ENCODE data around the gene GMPS. TPM values are rescaled to one million over a fixed set of nuclear protein-coding genes. Genes with fewer than 3 reads are reported as not detected.
"Not testable (repeated sequence)": the region's sequence is repeated elsewhere in the genome, so short reads cannot be mapped to it uniquely, and the experiment has no call there.

Gene GMPS
- total RNA-seq, 2 donors from 2014 or later, result 30.2 to 31.8 TPM

DNA sequence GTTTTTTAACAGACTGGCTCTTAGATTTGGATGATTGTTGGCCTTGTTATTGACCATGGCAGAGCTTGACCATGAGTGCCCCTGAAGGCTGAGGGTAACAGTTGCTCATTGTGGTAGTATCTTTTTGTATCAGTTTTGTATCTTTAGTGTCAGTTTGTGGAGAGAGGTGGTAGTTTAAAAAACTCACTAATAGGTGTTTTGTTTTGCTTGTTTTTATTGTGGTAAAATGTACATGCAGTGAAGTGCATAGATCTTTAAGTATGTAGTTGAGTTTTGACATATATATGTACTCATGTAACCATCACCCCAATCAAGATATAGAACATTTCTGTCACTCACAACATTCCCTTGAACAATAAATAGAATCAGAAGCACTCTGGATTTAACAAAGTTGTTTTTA, 9.8 kb downstream of the GMPS start:
- DNase-seq (ENCODE audit: low spot score), result no peak
- TF ChIP-seq, protein P1, sequence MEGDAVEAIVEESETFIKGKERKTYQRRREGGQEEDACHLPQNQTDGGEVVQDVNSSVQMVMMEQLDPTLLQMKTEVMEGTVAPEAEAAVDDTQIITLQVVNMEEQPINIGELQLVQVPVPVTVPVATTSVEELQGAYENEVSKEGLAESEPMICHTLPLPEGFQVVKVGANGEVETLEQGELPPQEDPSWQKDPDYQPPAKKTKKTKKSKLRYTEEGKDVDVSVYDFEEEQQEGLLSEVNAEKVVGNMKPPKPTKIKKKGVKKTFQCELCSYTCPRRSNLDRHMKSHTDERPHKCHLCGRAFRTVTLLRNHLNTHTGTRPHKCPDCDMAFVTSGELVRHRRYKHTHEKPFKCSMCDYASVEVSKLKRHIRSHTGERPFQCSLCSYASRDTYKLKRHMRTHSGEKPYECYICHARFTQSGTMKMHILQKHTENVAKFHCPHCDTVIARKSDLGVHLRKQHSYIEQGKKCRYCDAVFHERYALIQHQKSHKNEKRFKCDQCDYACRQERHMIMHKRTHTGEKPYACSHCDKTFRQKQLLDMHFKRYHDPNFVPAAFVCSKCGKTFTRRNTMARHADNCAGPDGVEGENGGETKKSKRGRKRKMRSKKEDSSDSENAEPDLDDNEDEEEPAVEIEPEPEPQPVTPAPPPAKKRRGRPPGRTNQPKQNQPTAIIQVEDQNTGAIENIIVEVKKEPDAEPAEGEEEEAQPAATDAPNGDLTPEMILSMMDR (IDR thresholded peaks at IDR 0.05), result no peak

DNA sequence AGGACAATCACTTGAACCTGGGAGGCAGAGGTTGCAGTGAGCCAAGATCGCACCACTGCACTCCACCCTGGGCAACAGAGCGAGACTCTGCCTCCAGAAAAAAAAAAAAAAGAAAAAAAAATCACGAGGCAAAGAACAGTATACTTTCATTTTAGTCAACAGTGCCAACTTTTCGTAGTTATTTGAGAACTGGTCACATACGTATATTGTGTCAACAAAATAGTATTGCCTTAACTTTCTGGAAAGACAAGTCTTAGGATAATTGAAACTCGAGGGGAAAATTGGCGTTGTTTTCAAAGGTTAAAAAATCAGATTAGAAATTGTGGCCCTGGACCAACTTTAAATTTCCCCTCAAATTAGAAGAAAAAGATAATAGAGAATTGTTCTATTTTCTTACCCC, 13.8 kb downstream of the GMPS start:
- Histone ChIP-seq H3K27me3 (replicated peaks; ENCODE audit: insufficient read depth) (no peaks in the 10 kb centered on the region), H3K27ac (no peak overlapping the region), H3K9me3 (no peaks in the 10 kb centered on the region), H3K4me1 (ENCODE audit: control insufficient read depth in 1 of 2, low read depth in 2 of 2) (peaks cover 0 to 12% of the 10 kb centered on the region in 2 donors), H3K36me3 (no peaks in the 10 kb centered on the region), H3K4me3 (no peak overlapping the region)
- ATAC-seq (ENCODE audit: insufficient number of reproducible peaks, low FRiP score, low read depth) (no peak), DNase-seq (ENCODE audit: low spot score) (no peak)
- TF ChIP-seq, protein P1 (IDR thresholded peaks at IDR 0.05), result no peak

More for the DNA sequence above, 9.8 kb downstream of the GMPS start:
- no peak for ATAC-seq (ENCODE audit: insufficient number of reproducible peaks, low FRiP score, low read depth)
- Histone ChIP-seq H3K9me3 (no peaks in the 10 kb centered on the region), H3K27ac (no peak overlapping the region), H3K4me1 (ENCODE audit: control insufficient read depth in 1 of 2, low read depth in 2 of 2) (peaks cover 0 to 19% of the 10 kb centered on the region in 2 donors), H3K4me3 (no peak overlapping the region), H3K27me3 (replicated peaks; ENCODE audit: insufficient read depth) (no peaks in the 10 kb centered on the region), H3K36me3 (no peaks in the 10 kb centered on the region)

DNA sequence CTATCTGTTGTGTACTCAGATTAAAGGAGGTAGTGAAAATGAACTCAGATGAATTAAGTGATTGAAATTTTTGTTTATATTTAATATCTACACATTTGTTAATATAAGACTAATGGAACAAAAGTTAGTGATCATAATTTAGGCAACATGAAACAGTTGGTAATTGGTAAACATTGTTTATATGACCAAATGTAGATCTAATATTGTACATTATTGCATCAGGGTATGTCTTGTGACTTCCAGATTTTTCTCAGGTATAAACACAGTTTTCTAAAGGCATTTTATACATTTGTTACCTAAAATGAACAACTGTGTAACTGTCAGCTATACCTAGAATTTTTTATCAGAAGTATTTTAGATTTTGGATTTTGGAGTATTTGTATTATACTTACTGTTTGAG, 14.8 kb downstream of the GMPS start:
- H3K4me3 ChIP-seq, result no peak overlapping the region
- ATAC-seq (ENCODE audit: insufficient number of reproducible peaks, low FRiP score, low read depth), result no peak

DNA sequence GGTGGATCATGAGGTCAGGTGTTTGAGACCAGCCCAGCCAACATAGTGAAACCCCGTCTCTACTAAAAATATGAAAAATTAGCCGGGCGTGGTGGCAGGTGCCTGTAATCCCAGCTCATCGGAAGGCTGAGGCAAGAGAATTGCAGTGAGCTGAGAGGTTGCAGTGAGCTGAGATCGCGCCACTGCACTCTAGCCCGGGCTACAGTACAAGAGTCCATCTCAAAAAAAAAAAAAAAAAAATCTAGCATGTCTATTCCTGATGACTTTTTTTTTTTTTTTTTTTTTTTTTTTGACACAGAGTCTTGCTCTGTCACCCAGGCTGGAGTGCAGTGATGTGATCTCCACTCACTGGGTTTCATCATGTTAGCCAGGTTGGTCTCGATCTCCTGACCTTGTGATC, 15.9 kb downstream of the GMPS start:
- not testable (repeated sequence) for H3K27ac ChIP-seq; ATAC-seq (ENCODE audit: insufficient number of reproducible peaks, low FRiP score, low read depth); H3K4me3 ChIP-seq; H3K36me3 ChIP-seq; DNase-seq (ENCODE audit: low spot score); H3K9me3 ChIP-seq; H3K27me3 ChIP-seq (replicated peaks; ENCODE audit: insufficient read depth)
- peaks cover 10 to 24% of the 10 kb centered on the region in 2 donors for H3K4me1 ChIP-seq (ENCODE audit: control insufficient read depth in 1 of 2, low read depth in 2 of 2)

More for the DNA sequence above, 14.8 kb downstream of the GMPS start:
- Histone ChIP-seq H3K36me3 (no peaks in the 10 kb centered on the region), H3K27ac (no peak overlapping the region), H3K4me1 (ENCODE audit: control insufficient read depth in 1 of 2, low read depth in 2 of 2) (peaks cover 5 to 17% of the 10 kb centered on the region in 2 donors), H3K9me3 (no peaks in the 10 kb centered on the region), H3K27me3 (replicated peaks; ENCODE audit: insufficient read depth) (no peaks in the 10 kb centered on the region)
- TF ChIP-seq, protein P1 (IDR thresholded peaks at IDR 0.05), result no peak
- no peak for DNase-seq (ENCODE audit: low spot score)

DNA sequence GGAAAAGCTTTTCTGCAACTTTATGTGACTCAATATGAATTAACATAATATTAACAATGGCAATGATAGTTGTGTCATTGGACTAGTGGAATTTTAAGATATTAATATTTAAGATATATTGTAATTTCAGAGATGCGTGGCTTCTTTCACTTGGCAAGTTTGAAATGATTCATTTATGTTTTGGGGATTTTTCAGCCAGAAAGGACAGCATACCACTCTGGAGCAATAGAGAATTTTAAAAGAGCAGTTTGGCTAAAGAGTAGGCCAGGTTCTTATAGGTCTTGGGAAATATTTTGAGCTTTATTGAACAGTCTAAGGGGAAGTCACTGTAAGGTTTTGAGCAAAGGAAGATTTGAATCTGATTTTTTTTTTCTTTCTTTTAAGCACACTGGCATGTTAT, 16.5 kb downstream of the GMPS start:
- Histone ChIP-seq H3K4me3 (no peak overlapping the region), H3K4me1 (ENCODE audit: control insufficient read depth in 1 of 2, low read depth in 2 of 2) (peaks cover 10 to 18% of the 10 kb centered on the region in 2 donors), H3K27ac (no peak overlapping the region), H3K9me3 (no peaks in the 10 kb centered on the region), H3K36me3 (no peaks in the 10 kb centered on the region), H3K27me3 (replicated peaks; ENCODE audit: insufficient read depth) (no peaks in the 10 kb centered on the region)
- DNase-seq (ENCODE audit: low spot score) (no peak), ATAC-seq (ENCODE audit: insufficient number of reproducible peaks, low FRiP score, low read depth) (no peak)
- TF ChIP-seq, protein P1 (IDR thresholded peaks at IDR 0.05), result no peak

DNA sequence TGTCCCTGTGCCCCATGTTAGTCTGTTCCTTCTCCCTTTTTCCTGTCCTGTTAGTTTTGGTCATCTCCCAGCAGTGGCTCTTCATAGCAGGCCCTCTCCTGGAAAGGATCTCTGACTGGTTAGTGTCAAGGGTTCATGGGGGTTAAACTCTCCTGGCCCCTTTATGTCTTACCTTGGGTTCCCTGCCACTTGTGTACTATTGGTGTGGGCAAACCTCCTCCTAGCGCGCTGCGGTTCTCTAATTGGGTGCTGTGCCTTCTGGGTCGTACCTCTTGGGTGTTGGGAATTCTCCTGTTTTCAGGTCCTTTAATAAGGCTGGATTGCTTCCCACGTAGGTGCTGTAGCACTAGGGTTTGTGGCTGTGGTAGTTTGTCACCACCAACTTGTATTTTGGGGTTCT, 18.8 kb downstream of the GMPS start:
- Histone ChIP-seq H3K4me3 (no peak overlapping the region), H3K27me3 (replicated peaks; ENCODE audit: insufficient read depth) (no peaks in the 10 kb centered on the region), H3K9me3 (no peaks in the 10 kb centered on the region), H3K4me1 (ENCODE audit: control insufficient read depth in 1 of 2, low read depth in 2 of 2) (peaks cover 10 to 18% of the 10 kb centered on the region in 2 donors), H3K36me3 (no peaks in the 10 kb centered on the region), H3K27ac (no peak overlapping the region)
- TF ChIP-seq, protein P1 (IDR thresholded peaks at IDR 0.05), result no peak
- DNase-seq (ENCODE audit: low spot score) (no peak), ATAC-seq (ENCODE audit: insufficient number of reproducible peaks, low FRiP score, low read depth) (no peak)
